GM12874 (cell line): ENCODE data around the gene FOXA3.
A peak's percentile ranks its signal among the peaks of the same experiment; 100 is the strongest.

Experiments used
- TF ChIP-seq, protein P1 (sequence below): IDR thresholded peaks from 2 replicates; pipeline ENCODE4 v1.5.1; 2011; ENCODE audit warnings: low read depth, mild to moderate bottlenecking, control low read depth, low read length, moderate library complexity; ENCODE audit not compliant: insufficient read depth

The FOXA3 gene

DNA sequence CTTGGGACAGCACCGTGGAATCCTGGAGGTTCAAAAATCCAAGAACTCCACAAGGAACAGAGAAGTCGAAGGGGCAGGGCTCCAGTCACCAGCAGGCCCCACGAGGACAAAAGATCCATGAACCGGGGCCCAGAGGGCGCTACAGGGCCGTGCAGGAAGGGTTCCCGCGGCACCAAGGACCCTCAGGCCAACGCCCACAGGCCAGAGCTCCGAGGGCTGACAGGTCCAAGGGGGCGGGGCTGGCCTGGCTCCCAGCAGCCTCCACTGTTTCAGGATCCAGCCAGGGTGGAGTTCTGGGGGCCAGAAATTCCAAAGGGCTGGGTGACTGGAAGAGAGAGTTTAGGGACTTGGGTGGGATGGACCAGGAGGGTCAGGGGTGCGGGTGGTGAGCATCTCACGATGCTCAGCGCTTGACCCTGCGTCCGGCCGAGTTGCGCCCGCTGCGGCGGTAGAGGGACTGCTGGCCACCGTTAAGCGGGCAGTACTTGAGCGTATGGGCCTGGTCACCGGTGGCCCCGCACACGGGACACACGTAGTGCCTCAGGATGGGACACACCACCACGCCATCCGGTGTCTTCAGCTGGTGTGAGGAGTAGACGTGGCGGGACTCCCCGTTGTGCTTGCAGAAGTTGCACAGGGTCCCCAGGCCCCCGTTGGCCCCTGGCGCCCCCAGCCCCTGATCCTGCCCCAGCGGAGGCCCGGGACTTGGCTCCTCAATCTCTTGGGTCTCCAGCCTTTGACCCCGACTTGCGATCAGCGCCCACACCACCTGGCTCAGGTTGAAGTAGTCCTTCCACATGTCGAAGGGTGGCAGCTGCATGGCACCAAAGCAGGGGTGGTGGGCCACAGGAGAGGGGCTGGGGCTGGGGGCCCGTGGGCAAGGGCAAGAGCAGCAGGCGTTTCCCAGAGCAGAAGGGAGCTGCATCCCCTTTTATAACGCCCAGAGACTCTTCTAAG lies 50.0 kb downstream of the FOXA3 start, which contains the start of gene NANOS2:
Gene NANOS2 (minus strand): TSS at position 905 of the 957 bp plus-strand sequence. CDS start 85 bp downstream, at position 820.
- TF ChIP-seq, protein P1, sequence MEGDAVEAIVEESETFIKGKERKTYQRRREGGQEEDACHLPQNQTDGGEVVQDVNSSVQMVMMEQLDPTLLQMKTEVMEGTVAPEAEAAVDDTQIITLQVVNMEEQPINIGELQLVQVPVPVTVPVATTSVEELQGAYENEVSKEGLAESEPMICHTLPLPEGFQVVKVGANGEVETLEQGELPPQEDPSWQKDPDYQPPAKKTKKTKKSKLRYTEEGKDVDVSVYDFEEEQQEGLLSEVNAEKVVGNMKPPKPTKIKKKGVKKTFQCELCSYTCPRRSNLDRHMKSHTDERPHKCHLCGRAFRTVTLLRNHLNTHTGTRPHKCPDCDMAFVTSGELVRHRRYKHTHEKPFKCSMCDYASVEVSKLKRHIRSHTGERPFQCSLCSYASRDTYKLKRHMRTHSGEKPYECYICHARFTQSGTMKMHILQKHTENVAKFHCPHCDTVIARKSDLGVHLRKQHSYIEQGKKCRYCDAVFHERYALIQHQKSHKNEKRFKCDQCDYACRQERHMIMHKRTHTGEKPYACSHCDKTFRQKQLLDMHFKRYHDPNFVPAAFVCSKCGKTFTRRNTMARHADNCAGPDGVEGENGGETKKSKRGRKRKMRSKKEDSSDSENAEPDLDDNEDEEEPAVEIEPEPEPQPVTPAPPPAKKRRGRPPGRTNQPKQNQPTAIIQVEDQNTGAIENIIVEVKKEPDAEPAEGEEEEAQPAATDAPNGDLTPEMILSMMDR, result 0 out of 2 replicates have a peak, but pooled peaks have one; percentile 8

DNA sequence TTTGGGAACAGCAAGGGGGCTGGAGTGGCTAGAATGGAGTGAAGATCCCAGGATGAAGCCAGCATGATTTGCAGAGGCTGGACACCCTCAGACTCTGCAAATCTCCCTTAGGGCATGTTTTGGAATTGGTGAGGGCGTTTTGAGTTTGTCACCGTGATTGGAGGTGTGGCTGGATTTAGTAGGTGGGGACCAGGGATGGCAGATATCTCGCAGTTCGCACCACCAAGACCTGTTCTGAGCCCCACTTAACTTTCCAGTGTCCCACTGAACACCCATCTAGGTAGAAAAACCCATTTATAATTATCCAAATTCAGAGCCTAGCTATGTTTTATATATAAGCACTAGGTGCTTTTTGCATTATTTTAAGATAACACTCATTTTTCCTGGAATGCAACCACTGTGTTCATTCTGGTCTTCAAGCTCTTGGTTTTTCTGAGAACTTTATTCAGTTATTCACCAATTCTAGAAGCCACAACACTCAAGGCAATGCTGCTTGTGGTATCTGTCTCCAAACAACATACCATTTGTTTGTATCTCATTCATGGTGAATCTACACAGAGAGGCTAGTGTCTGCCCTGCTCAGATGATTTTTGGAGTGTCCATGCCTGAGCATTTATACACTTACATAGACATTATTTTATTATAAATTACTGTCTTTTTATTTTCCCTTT lies 53.4 kb downstream of the FOXA3 start:
- TF ChIP-seq, protein P1, result no peak

DNA sequence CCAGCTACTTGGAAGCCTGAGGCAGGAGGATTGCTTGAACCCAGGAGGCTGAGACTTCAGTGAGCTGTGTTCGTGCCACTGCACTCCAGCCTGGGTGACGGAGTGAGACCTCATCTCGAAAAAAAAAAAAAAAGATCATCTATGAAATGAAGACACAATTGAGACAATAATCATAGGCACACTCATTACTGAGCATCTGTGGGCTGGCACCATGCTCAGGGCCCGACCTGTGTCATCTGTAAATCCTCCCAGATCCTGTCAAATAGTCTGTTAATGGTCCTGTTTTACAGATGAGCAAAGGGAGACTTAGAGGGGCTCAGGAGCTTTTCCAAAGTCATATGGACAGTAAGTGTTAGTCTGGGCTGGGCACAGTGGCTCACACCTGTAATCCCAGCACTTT lies 54.6 kb downstream of the FOXA3 start:
- TF ChIP-seq, protein P1, result no peak

DNA sequence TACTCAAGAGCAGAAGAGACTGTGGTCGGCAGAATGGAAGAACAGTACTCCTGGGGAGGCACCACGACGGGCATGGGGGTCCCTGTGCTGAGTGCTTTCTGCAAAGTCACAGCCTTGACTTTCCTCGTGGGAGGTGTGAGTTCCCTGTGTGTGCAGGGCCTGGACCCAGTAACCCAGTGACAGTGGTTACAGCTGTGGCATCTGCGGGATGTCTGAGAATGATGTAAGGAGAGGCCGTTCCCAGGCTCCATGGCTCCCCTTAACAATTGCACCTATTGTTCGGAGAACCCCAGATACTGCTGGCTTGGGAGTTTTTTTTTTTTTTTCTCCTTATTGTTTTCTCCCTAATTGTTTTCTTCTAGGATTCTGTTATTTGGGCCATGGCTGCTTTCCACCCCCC lies 55.6 kb downstream of the FOXA3 start:
- TF ChIP-seq, protein P1, result no peak

DNA sequence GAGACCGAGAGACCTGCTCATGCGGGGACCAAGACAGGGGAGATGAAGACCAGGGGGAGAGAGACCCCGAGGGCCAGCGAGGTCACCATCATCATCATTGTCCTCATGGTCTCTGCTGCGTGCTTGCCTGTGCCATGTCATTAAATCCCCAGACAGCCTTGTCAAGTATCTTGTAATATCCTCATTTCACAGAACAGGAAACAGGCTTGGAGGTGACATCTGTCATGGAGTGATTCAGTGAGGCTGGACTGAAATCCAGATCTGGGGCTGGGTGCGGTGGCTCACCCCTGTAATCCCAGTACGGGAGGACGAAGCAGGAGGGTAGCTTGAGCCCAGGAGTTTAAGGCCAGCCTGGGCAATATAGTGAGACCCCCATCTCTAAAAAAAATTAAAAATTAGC lies 56.3 kb downstream of the FOXA3 start:
- TF ChIP-seq, protein P1, result no peak

DNA sequence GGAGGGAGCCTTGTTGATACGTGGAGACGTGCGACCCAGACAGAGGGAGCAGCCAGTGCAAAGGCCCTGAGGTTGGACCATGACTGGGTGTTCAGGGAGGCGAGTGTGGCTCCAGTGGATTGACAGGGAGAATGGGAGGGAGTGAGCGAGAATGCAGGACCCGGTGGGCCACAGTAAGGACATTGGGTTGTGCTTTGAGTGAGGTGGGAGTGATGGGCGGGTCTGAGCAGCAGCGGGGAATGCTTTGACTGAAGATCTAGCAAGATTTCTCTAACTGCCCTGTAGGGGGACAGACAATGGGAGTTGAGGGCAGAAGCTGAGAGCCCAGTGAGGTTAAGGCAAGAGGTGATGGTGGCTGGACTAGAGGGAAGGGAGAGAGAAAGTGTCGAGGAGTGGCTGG lies 58.2 kb downstream of the FOXA3 start:
- TF ChIP-seq, protein P1, result peak; percentile 46
